Tibial artery (tissue), 4 donors: ENCODE results near the gene UBE2M.
"Not testable (repeated sequence)": the region's sequence is repeated elsewhere in the genome, so short reads cannot be mapped to it uniquely, and the experiment has no call there.

Experiments
- DNase-seq, 2 donors: peaks; one replicate each; pipeline ENCODE4 v3.0.0-alpha.2; 2019
- H3K27ac ChIP-seq, 2 donors: fragments of 200-600 bp; sonication (generic) in 1 of 2; 1 replicate in 1 of 2; 2 replicates in 1 of 2; pipeline ENCODE4 v1.5.1; 2018 to 2019; ENCODE audit warnings: mild to moderate bottlenecking in 1 of 2
- H3K27me3 ChIP-seq, 2 donors: fragments of 200-600 bp; sonication (generic) in 1 of 2; one replicate each; pipeline versions ENCODE4 v1.5.1 to v1.6.0; 2016 to 2019
- H3K36me3 ChIP-seq, 3 donors: fragments of 200-600 bp; sonication (generic) in 2 of 3; one replicate each; pipeline ENCODE4 v1.5.1; 2016 to 2019; ENCODE audit warnings: mild to moderate bottlenecking in 2 of 3
- H3K4me1 ChIP-seq, 4 donors: fragments of 200-600 bp; sonication (generic) in 2 of 4; 1 replicate in 3 of 4; 2 replicates in 1 of 4; pipeline ENCODE4 v1.5.1; 2016 to 2019
- H3K4me3 ChIP-seq, 2 donors: fragments of 200-600 bp; sonication (generic) in 1 of 2; 1 replicate in 1 of 2; 2 replicates in 1 of 2; pipeline ENCODE4 v1.5.1; 2018 to 2019; ENCODE audit warnings: mild to moderate bottlenecking in 2 of 2
- H3K9me3 ChIP-seq, 3 donors: fragments of 200-600 bp; sonication (generic) in 1 of 3; one replicate each; pipeline ENCODE4 v1.5.1; 2016 to 2019
- CTCF ChIP-seq, 2 experiments: fragments of 200-600 bp in 1 of 2; fragments of 450-650 bp in 1 of 2; IDR thresholded peaks; one replicate each; pipeline ENCODE4 v1.5.1; 2017 to 2019; ENCODE audit warnings: antibody characterized with exemption in 2 of 2, mild to moderate bottlenecking in 1 of 2, moderate library complexity in 1 of 2
- intact Hi-C: fragments of 100-400 bp; cut with DNase I; formaldehyde crosslinking; loops from one replicate; pipeline ENCODE4 v1.15.0; 2023; ENCODE audit warnings: low total_unique reads

UBE2M gene

GRCh38 chr19:58558066-58558622 is at the start of gene UBE2M:
TSS of gene UBE2M (minus strand) at chr19:58558611. CDS start at chr19:58558381, 230 bp downstream.
- Histone ChIP-seq H3K36me3 (peaks cover 11 to 17% (median 17%) of the 10 kb centered on the region in 3 donors), H3K27ac (peak within 1 kb of the TSS; percentile 99 to 100), H3K27me3 (no peaks in the 10 kb centered on the region), H3K9me3 (no peaks in the 10 kb centered on the region), H3K4me3 (peak within 1 kb of the TSS; percentile 89 to 90), H3K4me1 (peaks cover 0 to 74% (median 65%) of the 10 kb centered on the region in 4 donors)
- peak; percentile 69 to 85 for DNase-seq
- TF ChIP-seq CTCF (IDR thresholded peaks at IDR 0.05): no peak
- intact Hi-C loops: no loop called here

- H3K4me1 ChIP-seq, H3K27me3 ChIP-seq, H3K27ac ChIP-seq, H3K4me3 ChIP-seq, H3K9me3 ChIP-seq, H3K36me3 ChIP-seq, intact Hi-C loops, DNase-seq: not testable (repeated sequence)
Observed at GRCh38 chr19:58607213-58607612, 48.8 kb upstream of the UBE2M start.

GRCh38 chr19:58606251-58606896 is 48.0 kb upstream of the UBE2M start:
- H3K36me3 ChIP-seq, H3K4me3 ChIP-seq, H3K4me1 ChIP-seq, DNase-seq, H3K27me3 ChIP-seq, H3K9me3 ChIP-seq, intact Hi-C loops, H3K27ac ChIP-seq: not testable (repeated sequence)
- TF ChIP-seq CTCF (IDR thresholded peaks at IDR 0.05): peak; percentile 15 to 17

- Histone ChIP-seq H3K36me3 (peaks cover 8 to 33% (median 22%) of the 10 kb centered on the region in 3 donors), H3K9me3 (no peaks in the 10 kb centered on the region), H3K4me1 (peaks cover 0 to 2% (median 0%) of the 10 kb centered on the region in 4 donors), H3K4me3 (no peak overlapping the region), H3K27me3 (no peaks in the 10 kb centered on the region), H3K27ac (no peak overlapping the region)
- intact Hi-C loops: no loop called here
- no peak for TF ChIP-seq CTCF (IDR thresholded peaks at IDR 0.05)
- no peak for DNase-seq
Observed at GRCh38 chr19:58586133-58586765, 27.8 kb upstream of the UBE2M start.

GRCh38 chr19:58585442-58586132 is 27.2 kb upstream of the UBE2M start:
- H3K27me3 ChIP-seq: no peaks in the 10 kb centered on the region
- no peak for TF ChIP-seq CTCF (IDR thresholded peaks at IDR 0.05)
- H3K9me3 ChIP-seq: no peaks in the 10 kb centered on the region
- H3K4me1 ChIP-seq: peaks cover 0 to 8% (median 2%) of the 10 kb centered on the region in 4 donors
- no peak overlapping the region for H3K27ac ChIP-seq
- DNase-seq: no peak
- peaks cover 8 to 34% (median 22%) of the 10 kb centered on the region in 3 donors for H3K36me3 ChIP-seq
- intact Hi-C loops: no loop called here
- no peak overlapping the region for H3K4me3 ChIP-seq
